Hepatocyte (in vitro differentiated cells): ENCODE measurements around the gene KIAA1671.

ENCODE experiments used
- EZH2 ChIP-seq: fragments of 200-600 bp; sonication (generic); IDR thresholded peaks from 2 replicates; pipeline ENCODE4 v1.6.1; 2016; ENCODE audit warnings: antibody characterized with exemption, mild to moderate bottlenecking, borderline replicate concordance
- EZH2phosphoT487 ChIP-seq: fragments of 200-600 bp; sonication (generic); IDR thresholded peaks from one replicate; pipeline ENCODE4 v1.6.1; 2018; ENCODE audit warnings: antibody characterized with exemption, mild to moderate bottlenecking, low read depth, moderate library complexity; ENCODE audit not compliant: unreplicated experiment, severe bottlenecking
- TF ChIP-seq, protein P1 (sequence below): fragments of 200-600 bp; sonication (generic); IDR thresholded peaks from 2 replicates; pipeline ENCODE4 v1.5.1; 2016; ENCODE audit warnings: antibody characterized with exemption, mild to moderate bottlenecking; ENCODE audit not compliant: poor library complexity

DNA sequence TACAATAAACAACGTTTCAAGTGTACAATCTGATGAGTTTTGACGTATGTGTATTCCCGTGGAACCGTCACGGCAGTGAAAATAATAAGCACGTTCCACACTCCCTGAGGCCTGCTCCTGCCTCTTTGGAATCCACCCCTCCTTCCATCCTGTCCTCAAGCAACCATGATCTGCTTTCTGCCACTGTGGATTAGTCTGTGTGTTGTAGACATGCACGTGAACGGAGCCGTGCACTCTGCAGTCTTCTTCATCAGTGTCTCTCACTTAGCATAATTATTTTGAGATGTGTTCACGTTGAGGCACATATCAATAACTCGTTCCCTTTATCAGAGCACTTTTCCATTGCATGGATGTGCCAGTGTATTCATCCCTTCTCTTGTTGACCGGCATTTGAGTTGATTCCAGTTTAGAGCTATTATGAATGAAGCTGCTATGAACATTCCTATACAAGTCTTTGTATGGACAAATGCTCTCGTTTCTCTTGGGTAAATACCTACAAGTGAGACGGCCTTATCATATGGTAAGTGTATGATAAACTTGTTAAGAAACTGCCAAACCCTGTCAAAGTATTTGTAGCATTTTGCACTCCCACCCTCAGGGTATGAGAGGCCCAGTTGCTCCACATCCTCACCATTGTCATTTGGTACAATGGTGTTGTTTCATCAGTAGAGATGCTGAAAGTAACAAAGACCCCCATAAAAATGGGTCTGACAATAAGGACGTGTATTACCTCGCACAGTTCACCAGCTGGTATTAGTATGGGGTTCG lies 144.3 kb downstream of the KIAA1671 start:
- TF ChIP-seq, protein P1, sequence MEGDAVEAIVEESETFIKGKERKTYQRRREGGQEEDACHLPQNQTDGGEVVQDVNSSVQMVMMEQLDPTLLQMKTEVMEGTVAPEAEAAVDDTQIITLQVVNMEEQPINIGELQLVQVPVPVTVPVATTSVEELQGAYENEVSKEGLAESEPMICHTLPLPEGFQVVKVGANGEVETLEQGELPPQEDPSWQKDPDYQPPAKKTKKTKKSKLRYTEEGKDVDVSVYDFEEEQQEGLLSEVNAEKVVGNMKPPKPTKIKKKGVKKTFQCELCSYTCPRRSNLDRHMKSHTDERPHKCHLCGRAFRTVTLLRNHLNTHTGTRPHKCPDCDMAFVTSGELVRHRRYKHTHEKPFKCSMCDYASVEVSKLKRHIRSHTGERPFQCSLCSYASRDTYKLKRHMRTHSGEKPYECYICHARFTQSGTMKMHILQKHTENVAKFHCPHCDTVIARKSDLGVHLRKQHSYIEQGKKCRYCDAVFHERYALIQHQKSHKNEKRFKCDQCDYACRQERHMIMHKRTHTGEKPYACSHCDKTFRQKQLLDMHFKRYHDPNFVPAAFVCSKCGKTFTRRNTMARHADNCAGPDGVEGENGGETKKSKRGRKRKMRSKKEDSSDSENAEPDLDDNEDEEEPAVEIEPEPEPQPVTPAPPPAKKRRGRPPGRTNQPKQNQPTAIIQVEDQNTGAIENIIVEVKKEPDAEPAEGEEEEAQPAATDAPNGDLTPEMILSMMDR, result no peak
- TF ChIP-seq EZH2phosphoT487, result no peak
- TF ChIP-seq EZH2, result no peak
